Upper lobe of right lung (tissue), 1 donor: ENCODE results near the gene ZSCAN32. TPM values are rescaled to one million over a fixed set of nuclear protein-coding genes. Genes with fewer than 3 reads are reported as not detected.

Experiments
- ATAC-seq: fragments of 200-7000 bp; cut with Tn5 transposase; one replicate; pipeline ENCODE4 v1.9.1; 2020; ENCODE audit warnings: mild to moderate bottlenecking, moderate library complexity
- DNase-seq: peaks from one replicate; pipeline ENCODE4 v3.0.0-alpha.2; 2020
- H3K27ac ChIP-seq: fragments of 200-600 bp; one replicate; pipeline ENCODE4 v1.8.0; 2022
- H3K27me3 ChIP-seq: fragments of 200-600 bp; one replicate; pipeline ENCODE4 v1.8.0; 2022; ENCODE audit warnings: mild to moderate bottlenecking
- H3K36me3 ChIP-seq: fragments of 200-600 bp; one replicate; pipeline ENCODE4 v1.8.0; 2022
- H3K4me1 ChIP-seq: fragments of 200-600 bp; one replicate; pipeline ENCODE4 v1.8.0; 2022
- H3K4me3 ChIP-seq: fragments of 200-600 bp; one replicate; pipeline ENCODE4 v1.8.0; 2022; ENCODE audit warnings: mild to moderate bottlenecking
- H3K9me3 ChIP-seq: fragments of 200-600 bp; one replicate; pipeline ENCODE4 v1.8.0; 2022
- CTCF ChIP-seq: fragments of 200-600 bp; IDR thresholded peaks from one replicate; pipeline ENCODE4 v1.8.0; 2022; ENCODE audit warnings: antibody characterized with exemption
- intact Hi-C: fragments of 100-400 bp; cut with DNase I; formaldehyde crosslinking; loops from one replicate; pipeline ENCODE4 v1.11.0; 2022
- total RNA-seq: library from RNA; stranded (reverse); fragmentation: NEBNext Ultra II Directional; extraction: Animal tissue kit (Norgen Biotek cat#: 25700); gene quantifications from one replicate; pipeline ENCODE4 v1.2.1, GENCODE V29; 2021
- donor health status: DM: no; HTN: yes; CAD: no; lungs with severe emphysema.

The ZSCAN32 gene
- total RNA-seq, 1 donor from 2014 or later: 13.1 TPM

GRCh38 chr16:3355589-3355988 lies 45.2 kb downstream of the ZSCAN32 start, which contains the start of gene OR2C1:
TSS of gene OR2C1 (plus strand) at chr16:3355889. CDS start at chr16:3355941, 52 bp downstream.
- Histone ChIP-seq H3K4me3 (no peak within 1 kb of the TSS), H3K27ac (no peak within 1 kb of the TSS), H3K9me3 (no peaks in the 10 kb centered on the region), H3K27me3 (peaks cover 5% of the 10 kb centered on the region), H3K4me1 (no peaks in the 10 kb centered on the region), H3K36me3 (no peaks in the 10 kb centered on the region)
- intact Hi-C loops: no loop called here
- ATAC-seq (no peak), DNase-seq (no peak)
- TF ChIP-seq CTCF: no peak

GRCh38 chr16:3349175-3349574 lies 51.6 kb downstream of the ZSCAN32 start:
- H3K4me3 ChIP-seq: no peak overlapping the region
- H3K9me3 ChIP-seq: no peaks in the 10 kb centered on the region
- no peaks in the 10 kb centered on the region for H3K36me3 ChIP-seq
- H3K4me1 ChIP-seq: no peaks in the 10 kb centered on the region
- no peaks in the 10 kb centered on the region for H3K27me3 ChIP-seq
- DNase-seq: no peak
- no peak for ATAC-seq
- TF ChIP-seq CTCF: no peak
- no peak overlapping the region for H3K27ac ChIP-seq
- intact Hi-C loops: no loop called here

GRCh38 chr16:3348547-3349167 lies 52.1 kb downstream of the ZSCAN32 start:
- no peaks in the 10 kb centered on the region for H3K9me3 ChIP-seq
- ATAC-seq (no peak), DNase-seq (no peak)
- no peak for TF ChIP-seq CTCF
- no peaks in the 10 kb centered on the region for H3K27me3 ChIP-seq
- no peaks in the 10 kb centered on the region for H3K4me1 ChIP-seq
- no peaks in the 10 kb centered on the region for H3K36me3 ChIP-seq
- no peak overlapping the region for H3K4me3 ChIP-seq
- intact Hi-C loops: no loop called here
- H3K27ac ChIP-seq: no peak overlapping the region

- DNase-seq (no peak), ATAC-seq (no peak)
- H3K36me3 ChIP-seq: no peaks in the 10 kb centered on the region
- no peak overlapping the region for H3K27ac ChIP-seq
- H3K4me3 ChIP-seq: no peak overlapping the region
- intact Hi-C loops: no loop called here
- H3K9me3 ChIP-seq: no peaks in the 10 kb centered on the region
- H3K4me1 ChIP-seq: no peaks in the 10 kb centered on the region
- H3K27me3 ChIP-seq: no peaks in the 10 kb centered on the region
- no peak for TF ChIP-seq CTCF
These were observed 53.2 kb downstream of the ZSCAN32 start for GRCh38 chr16:3347586-3347985.

- Histone ChIP-seq H3K27ac (no peak overlapping the region), H3K9me3 (no peaks in the 10 kb centered on the region), H3K4me1 (no peaks in the 10 kb centered on the region), H3K4me3 (no peak overlapping the region), H3K27me3 (no peaks in the 10 kb centered on the region), H3K36me3 (no peaks in the 10 kb centered on the region)
- no peak for ATAC-seq
- no peak for DNase-seq
- TF ChIP-seq CTCF: no peak
- intact Hi-C loops: no loop called here
These were observed 54.8 kb downstream of the ZSCAN32 start for GRCh38 chr16:3346041-3346440.

Other genes with a start within 250 kb of the ZSCAN32 start
- not detected for gene OR1F1, start 212.8 kb downstream of the ZSCAN32 start, total RNA-seq
- gene ZNF200, start 165.8 kb downstream of the ZSCAN32 start, total RNA-seq: 7.4 TPM
- gene MEFV, start 144.4 kb downstream of the ZSCAN32 start, total RNA-seq: 8.3 TPM
- 27.6 TPM for gene ZNF263, start 117.5 kb downstream of the ZSCAN32 start, total RNA-seq
- gene TIGD7, start 95.6 kb downstream of the ZSCAN32 start, total RNA-seq: 6.9 TPM
- 26.1 TPM for gene ZNF75A, start 95.5 kb downstream of the ZSCAN32 start, total RNA-seq
- not detected for gene OR2C1, start 45.1 kb downstream of the ZSCAN32 start, total RNA-seq
- 7.7 TPM for gene ZNF174, start 211 bp upstream of the ZSCAN32 start, total RNA-seq
- 5.1 TPM for gene ZNF597, start 42.5 kb upstream of the ZSCAN32 start, total RNA-seq
- 56.2 TPM for gene NAA60, start 42.7 kb upstream of the ZSCAN32 start, total RNA-seq
- gene C16orf90, start 94.5 kb upstream of the ZSCAN32 start, total RNA-seq: not detected
- gene CLUAP1, start 100.0 kb upstream of the ZSCAN32 start, total RNA-seq: 23.3 TPM
- 5.5 TPM for gene NLRC3, start 176.4 kb upstream of the ZSCAN32 start, total RNA-seq
- gene SLX4, start 210.6 kb upstream of the ZSCAN32 start, total RNA-seq: 5.1 TPM